NT2/D1 (cell line): ENCODE results near the gene CFAP97D1.

Experiments used
- DNase-seq: peaks from one replicate; pipeline ENCODE4 v3.0.0-alpha.2; 2011; ENCODE audit warnings: low read depth, low spot score
- H3K27me3 ChIP-seq: 2 replicates; pipeline ENCODE4 v1.6.0; 2011; ENCODE audit warnings: mild to moderate bottlenecking; ENCODE audit not compliant: insufficient read length, insufficient read depth
- H3K36me3 ChIP-seq: 2 replicates; pipeline ENCODE4 v1.6.1; 2011; ENCODE audit warnings: mild to moderate bottlenecking, low read length, mixed read lengths; ENCODE audit not compliant: insufficient read depth, insufficient read length
- H3K4me1 ChIP-seq: 2 replicates; pipeline ENCODE4 v1.5.1; 2011; ENCODE audit not compliant: insufficient read depth, insufficient read length
- H3K4me3 ChIP-seq: 2 replicates; pipeline ENCODE4 v1.5.1; 2011; ENCODE audit warnings: low read depth; ENCODE audit not compliant: insufficient read length
- H3K9ac ChIP-seq: 2 replicates; pipeline ENCODE4 v1.6.0; 2011; ENCODE audit warnings: low read depth; ENCODE audit not compliant: insufficient read length
- H3K9me3 ChIP-seq: 2 replicates; pipeline ENCODE4 v1.5.1; 2011; ENCODE audit warnings: mild to moderate bottlenecking, low read length; ENCODE audit not compliant: insufficient read depth
- SUZ12 ChIP-seq: IDR thresholded peaks from 2 replicates; pipeline ENCODE4 v1.6.1; 2011; ENCODE audit not compliant: insufficient read length, insufficient read depth; ENCODE audit errors: extremely low read depth
- YY1 ChIP-seq: IDR thresholded peaks from 2 replicates; pipeline ENCODE4 v1.6.1; 2011; ENCODE audit not compliant: insufficient read length, insufficient read depth
- ZNF274 ChIP-seq: IDR thresholded peaks from 2 replicates; pipeline ENCODE4 v1.6.1; 2011; ENCODE audit warnings: mild to moderate bottlenecking, low read depth, low read length

Gene CFAP97D1

GRCh38 chr17:43800736-43801135, 20.5 kb downstream of the CFAP97D1 start:
- H3K4me3 ChIP-seq = no peak overlapping the region
- no peak for DNase-seq
- peaks cover 10% of the 10 kb centered on the region for H3K36me3 ChIP-seq
- no peak overlapping the region for H3K9ac ChIP-seq
- H3K4me1 ChIP-seq = peaks cover 8% of the 10 kb centered on the region
- peaks cover 28% of the 10 kb centered on the region; the same call in 1 of the 2 replicates for H3K9me3 ChIP-seq
- H3K27me3 ChIP-seq = no peaks in the 10 kb centered on the region
- no peak for TF ChIP-seq ZNF274
- no peak for TF ChIP-seq SUZ12
- no peak for TF ChIP-seq YY1

- peaks cover 8% of the 10 kb centered on the region for H3K4me1 ChIP-seq
- H3K9me3 ChIP-seq = peaks cover 28% of the 10 kb centered on the region; the same call in 1 of the 2 replicates
- no peak overlapping the region for H3K4me3 ChIP-seq
- no peaks in the 10 kb centered on the region for H3K27me3 ChIP-seq
- H3K36me3 ChIP-seq = peaks cover 10% of the 10 kb centered on the region
- no peak for DNase-seq
- no peak overlapping the region for H3K9ac ChIP-seq
- TF ChIP-seq SUZ12 (no peak), YY1 (no peak), ZNF274 (no peak)
Observed at GRCh38 chr17:43801844-43802243, 21.6 kb downstream of the CFAP97D1 start.

GRCh38 chr17:43803758-43804157, 23.5 kb downstream of the CFAP97D1 start:
- no peaks in the 10 kb centered on the region for H3K27me3 ChIP-seq
- TF ChIP-seq ZNF274 = no peak
- H3K36me3 ChIP-seq = peaks cover 19% of the 10 kb centered on the region
- peaks cover 19% of the 10 kb centered on the region; the same call in 1 of the 2 replicates for H3K9me3 ChIP-seq
- no peak overlapping the region for H3K4me3 ChIP-seq
- no peak for DNase-seq
- H3K9ac ChIP-seq = no peak overlapping the region
- peaks cover 8% of the 10 kb centered on the region for H3K4me1 ChIP-seq

GRCh38 chr17:43805117-43805516, 24.9 kb downstream of the CFAP97D1 start:
- peaks cover 23% of the 10 kb centered on the region for H3K36me3 ChIP-seq
- H3K9me3 ChIP-seq = peaks cover 6% of the 10 kb centered on the region; the same call in 1 of the 2 replicates
- DNase-seq = no peak
- peaks cover 8% of the 10 kb centered on the region for H3K4me1 ChIP-seq
- no peak for TF ChIP-seq SUZ12
- no peak for TF ChIP-seq ZNF274
- H3K27me3 ChIP-seq = no peaks in the 10 kb centered on the region
- no peak overlapping the region for H3K9ac ChIP-seq
- no peak overlapping the region for H3K4me3 ChIP-seq

GRCh38 chr17:43808076-43808475, 27.8 kb downstream of the CFAP97D1 start:
- Histone ChIP-seq H3K9ac (no peak overlapping the region), H3K36me3 (peaks cover 22% of the 10 kb centered on the region), H3K9me3 (no peaks in the 10 kb centered on the region), H3K4me1 (peaks cover 10% of the 10 kb centered on the region), H3K27me3 (no peaks in the 10 kb centered on the region), H3K4me3 (no peak overlapping the region)
- TF ChIP-seq SUZ12 (no peak), ZNF274 (no peak), YY1 (no peak)
- no peak for DNase-seq

GRCh38 chr17:43809121-43809520, 28.9 kb downstream of the CFAP97D1 start:
- no peaks in the 10 kb centered on the region for H3K9me3 ChIP-seq
- no peak overlapping the region for H3K4me3 ChIP-seq
- no peaks in the 10 kb centered on the region for H3K27me3 ChIP-seq
- no peak for DNase-seq
- no peak overlapping the region for H3K9ac ChIP-seq
- TF ChIP-seq SUZ12 (no peak), ZNF274 (no peak), YY1 (no peak)
- peaks cover 32% of the 10 kb centered on the region for H3K36me3 ChIP-seq
- peaks cover 3% of the 10 kb centered on the region for H3K4me1 ChIP-seq

GRCh38 chr17:43810226-43810715, 30.0 kb downstream of the CFAP97D1 start:
- no peak overlapping the region for H3K4me3 ChIP-seq
- H3K36me3 ChIP-seq = peaks cover 35% of the 10 kb centered on the region
- TF ChIP-seq ZNF274 = no peak
- TF ChIP-seq YY1 = no peak
- no peak for TF ChIP-seq SUZ12
- DNase-seq = no peak
- H3K4me1 ChIP-seq = peaks cover 3% of the 10 kb centered on the region
- H3K9me3 ChIP-seq = no peaks in the 10 kb centered on the region
- H3K27me3 ChIP-seq = no peaks in the 10 kb centered on the region
- H3K9ac ChIP-seq = no peak overlapping the region
